ENCODE results near the gene FILIP1L.

GRCh38 chr3:99854756-99855298 lies 259.5 kb downstream of the FILIP1L start:
- TF ChIP-seq ZNF281 (CRISPR knock-in tag; IDR thresholded peaks at IDR 0.05; ENCODE audit: borderline replicate concordance) (no peak), ZHX2 (IDR thresholded peaks at IDR 0.05; ENCODE audit: low read depth) (no peak), ZHX2 (CRISPR knock-in tag; IDR thresholded peaks at IDR 0.05; ENCODE audit: borderline replicate concordance) (no peak), JUNB (CRISPR knock-in tag; IDR thresholded peaks at IDR 0.05; ENCODE audit: borderline replicate concordance) (no peak), CBX5 (CRISPR knock-in tag; IDR thresholded peaks at IDR 0.05; ENCODE audit: borderline replicate concordance) (no peak), TAF1 (CRISPR knock-in tag; IDR thresholded peaks at IDR 0.05) (no peak), ZNF891 (CRISPR knock-in tag; IDR thresholded peaks at IDR 0.05) (no peak), ZNF639 (CRISPR knock-in tag; conservative IDR thresholded peaks at IDR 0.05) (no peak), KDM1A (CRISPR knock-in tag; IDR thresholded peaks at IDR 0.05) (no peak), ZNF878 (CRISPR knock-in tag; IDR thresholded peaks at IDR 0.05) (no peak), EED (CRISPR knock-in tag; IDR thresholded peaks at IDR 0.05) (no peak), FOXM1 (CRISPR knock-in tag; IDR thresholded peaks at IDR 0.05) (no peak), ELF1 (CRISPR knock-in tag; IDR thresholded peaks at IDR 0.05) (no peak), ZFX (CRISPR knock-in tag; IDR thresholded peaks at IDR 0.05; ENCODE audit: low read depth) (no peak)

Measured in HepG2 (cell line).